ENCODE data around the gene TXNRD2. TPM values are rescaled to one million over a fixed set of nuclear protein-coding genes. Genes with fewer than 3 reads are reported as not detected.

The TXNRD2 gene
- total RNA-seq, 1 donor from 2014 or later: 0.19 TPM

DNA sequence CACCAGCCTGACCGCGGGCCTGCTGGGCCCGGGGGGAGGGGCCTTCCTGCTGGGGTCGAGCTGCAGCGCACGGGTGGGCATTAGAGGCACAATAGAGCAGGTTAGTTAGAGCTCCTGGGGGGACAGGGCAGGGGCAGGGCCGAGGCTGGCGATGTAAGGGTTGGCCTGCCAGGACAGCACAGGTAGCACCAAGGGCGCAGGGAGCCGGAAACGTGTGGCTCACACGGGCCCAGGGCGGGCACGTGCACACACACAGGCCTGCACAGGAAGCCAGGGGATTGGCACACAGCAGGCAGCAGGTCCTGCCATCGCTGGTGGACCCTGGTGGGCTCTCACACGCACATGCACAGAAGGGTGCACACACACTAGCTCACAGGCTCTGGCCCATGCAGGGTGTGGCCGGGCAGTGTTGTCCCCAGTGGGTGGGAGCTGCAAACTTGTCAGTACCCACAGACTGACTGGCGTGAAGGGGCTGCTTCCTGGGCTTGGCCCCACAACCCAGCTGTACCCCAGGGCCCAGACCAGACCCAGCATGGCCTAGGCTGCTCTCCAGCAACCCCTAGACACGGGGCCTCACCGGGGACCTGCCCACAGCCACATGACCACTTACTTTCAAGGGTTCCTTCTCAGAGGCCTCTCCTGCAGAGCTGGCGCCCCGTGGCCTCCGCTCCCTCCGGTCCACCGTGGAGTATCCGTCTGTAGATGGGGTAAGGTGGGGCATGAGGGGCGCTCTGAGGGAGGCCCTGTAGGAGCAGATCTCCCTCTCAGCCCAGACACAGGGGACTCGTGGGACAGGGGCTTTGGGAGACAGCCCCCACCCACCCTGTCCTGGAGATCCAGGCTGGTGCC lies 29.9 kb upstream of the TXNRD2 start:
- no peak overlapping the region for H3K27ac ChIP-seq
- Mint-ChIP-seq H3K9me3 (no peaks in the 10 kb centered on the region), H3K36me3 (peaks cover 4% of the 10 kb centered on the region)

DNA sequence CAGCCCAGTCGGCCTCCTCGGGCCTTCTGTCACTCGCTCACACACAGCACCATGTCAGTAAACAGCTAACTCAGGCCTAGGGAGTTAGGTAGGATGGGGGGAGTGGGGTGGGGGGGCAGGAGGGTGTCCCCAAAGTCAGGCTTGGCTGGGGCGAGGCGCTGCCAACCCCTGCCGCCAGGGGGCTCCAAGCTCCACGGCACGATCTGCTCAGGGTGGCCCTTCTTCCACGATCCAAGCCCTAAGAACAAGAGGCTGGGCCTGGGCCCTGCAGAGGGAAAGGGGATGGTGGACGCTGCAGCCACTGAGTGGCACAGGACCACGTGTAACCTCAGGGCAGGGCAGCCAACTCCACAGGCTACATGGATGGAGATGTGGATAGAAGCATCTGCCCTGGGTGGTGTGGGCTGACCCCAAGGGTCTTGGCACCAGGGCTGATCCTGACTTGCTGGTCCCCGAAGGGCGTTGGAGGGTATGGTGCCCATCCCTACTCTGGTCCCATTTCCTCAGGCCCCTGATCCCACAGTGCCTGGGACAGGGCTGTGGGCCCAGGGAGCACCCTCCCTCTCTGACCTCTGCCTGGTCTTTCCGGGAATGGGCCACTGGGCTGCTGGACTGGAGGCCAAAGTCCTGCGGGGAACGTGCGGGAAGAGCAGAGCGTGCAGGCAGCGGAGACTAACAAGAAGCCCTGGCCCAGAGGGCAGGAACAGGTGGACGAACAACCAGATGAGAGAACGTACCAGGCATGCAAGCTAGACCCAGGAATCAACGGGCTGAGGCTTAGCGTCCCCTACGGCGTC lies 29.1 kb upstream of the TXNRD2 start:
- H3K27me3 Mint-ChIP-seq (ENCODE audit: insufficient read depth, low read depth): peaks cover 5% of the 10 kb centered on the region
- H3K4me1 Mint-ChIP-seq: peaks cover 40% of the 10 kb centered on the region
- Histone ChIP-seq H3K4me1 (peaks cover 10% of the 10 kb centered on the region), H3K27me3 (no peaks in the 10 kb centered on the region), H3K4me3 (no peak overlapping the region), H4K20me1 (ENCODE audit: low read depth) (peaks cover 28% of the 10 kb centered on the region), H3K36me3 (no peaks in the 10 kb centered on the region), H3K4me2 (no peak overlapping the region), H2AFZ (replicated peaks) (no peak overlapping the region), H3K27ac (no peak overlapping the region), H3K9ac (no peak overlapping the region), H3F3A (ENCODE audit: low read depth) (peaks cover 17% of the 10 kb centered on the region), H3K79me2 (ENCODE audit: low read depth) (no peaks in the 10 kb centered on the region), H3K9me3 (ENCODE audit: low read depth) (no peaks in the 10 kb centered on the region)
- no peaks in the 10 kb centered on the region for H3K9me3 Mint-ChIP-seq
- H3K27ac Mint-ChIP-seq: peak overlapping the region; percentile 82
- DNase-seq (ENCODE audit: low spot score): peak; percentile 80
- H3K4me3 Mint-ChIP-seq: peak overlapping the region; percentile 57
- peaks cover 4% of the 10 kb centered on the region for H3K36me3 Mint-ChIP-seq
- TF ChIP-seq, protein P1, sequence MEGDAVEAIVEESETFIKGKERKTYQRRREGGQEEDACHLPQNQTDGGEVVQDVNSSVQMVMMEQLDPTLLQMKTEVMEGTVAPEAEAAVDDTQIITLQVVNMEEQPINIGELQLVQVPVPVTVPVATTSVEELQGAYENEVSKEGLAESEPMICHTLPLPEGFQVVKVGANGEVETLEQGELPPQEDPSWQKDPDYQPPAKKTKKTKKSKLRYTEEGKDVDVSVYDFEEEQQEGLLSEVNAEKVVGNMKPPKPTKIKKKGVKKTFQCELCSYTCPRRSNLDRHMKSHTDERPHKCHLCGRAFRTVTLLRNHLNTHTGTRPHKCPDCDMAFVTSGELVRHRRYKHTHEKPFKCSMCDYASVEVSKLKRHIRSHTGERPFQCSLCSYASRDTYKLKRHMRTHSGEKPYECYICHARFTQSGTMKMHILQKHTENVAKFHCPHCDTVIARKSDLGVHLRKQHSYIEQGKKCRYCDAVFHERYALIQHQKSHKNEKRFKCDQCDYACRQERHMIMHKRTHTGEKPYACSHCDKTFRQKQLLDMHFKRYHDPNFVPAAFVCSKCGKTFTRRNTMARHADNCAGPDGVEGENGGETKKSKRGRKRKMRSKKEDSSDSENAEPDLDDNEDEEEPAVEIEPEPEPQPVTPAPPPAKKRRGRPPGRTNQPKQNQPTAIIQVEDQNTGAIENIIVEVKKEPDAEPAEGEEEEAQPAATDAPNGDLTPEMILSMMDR (IDR thresholded peaks at IDR 0.05): peak; percentile 92
- TF ChIP-seq EZH2phosphoT487 (IDR thresholded peaks at IDR 0.05): no peak
- TF ChIP-seq EZH2 (IDR thresholded peaks at IDR 0.05): no peak

More for the DNA sequence above, 29.9 kb upstream of the TXNRD2 start:
- Histone ChIP-seq H3K27me3 (no peaks in the 10 kb centered on the region), H3F3A (ENCODE audit: low read depth) (peaks cover 16% of the 10 kb centered on the region), H3K9ac (no peak overlapping the region), H3K4me2 (no peak overlapping the region), H3K9me3 (ENCODE audit: low read depth) (no peaks in the 10 kb centered on the region), H3K4me3 (no peak overlapping the region), H3K79me2 (ENCODE audit: low read depth) (no peaks in the 10 kb centered on the region), H3K4me1 (peaks cover 10% of the 10 kb centered on the region), H3K36me3 (no peaks in the 10 kb centered on the region), H4K20me1 (ENCODE audit: low read depth) (peaks cover 28% of the 10 kb centered on the region), H2AFZ (replicated peaks) (no peak overlapping the region)
- TF ChIP-seq, protein P1 (IDR thresholded peaks at IDR 0.05): no peak
- TF ChIP-seq EZH2phosphoT487 (IDR thresholded peaks at IDR 0.05) (no peak), EZH2 (IDR thresholded peaks at IDR 0.05) (no peak)
- H3K27ac Mint-ChIP-seq: no peak overlapping the region
- peaks cover 42% of the 10 kb centered on the region for H3K4me1 Mint-ChIP-seq
- DNase-seq (ENCODE audit: low spot score): no peak
- H3K4me3 Mint-ChIP-seq: no peak overlapping the region
- H3K27me3 Mint-ChIP-seq (ENCODE audit: insufficient read depth, low read depth): peaks cover 5% of the 10 kb centered on the region

DNA sequence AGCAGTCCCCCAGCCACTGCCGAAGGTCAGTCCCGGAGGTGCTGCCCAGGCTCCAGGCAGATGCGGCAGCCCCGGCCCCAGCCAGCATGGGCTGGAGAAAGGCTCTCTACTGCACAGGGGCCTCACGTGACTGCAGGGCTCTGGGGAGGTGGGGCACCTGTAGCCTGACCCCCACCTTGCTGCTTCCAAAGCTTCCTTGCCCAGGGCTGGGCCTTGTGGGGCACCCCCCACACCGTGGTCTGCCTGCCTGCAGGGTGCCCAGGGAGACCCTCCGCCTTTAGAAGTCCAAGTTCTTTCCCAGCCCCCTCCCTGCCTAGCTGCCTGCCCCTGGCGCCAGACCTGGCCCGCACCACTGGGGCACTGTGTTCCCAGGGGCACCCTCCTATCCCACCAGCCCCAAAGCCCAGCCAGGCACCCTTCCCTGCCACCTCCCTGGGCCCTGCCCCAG lies 28.4 kb upstream of the TXNRD2 start:
- H3K27ac ChIP-seq: no peak overlapping the region
- no peak for DNase-seq (ENCODE audit: low spot score)

More for the DNA sequence above, 28.4 kb upstream of the TXNRD2 start:
- peaks cover 5% of the 10 kb centered on the region for H3K27me3 Mint-ChIP-seq (ENCODE audit: insufficient read depth, low read depth)
- H3K4me2 ChIP-seq: no peak overlapping the region
- H4K20me1 ChIP-seq (ENCODE audit: low read depth): peaks cover 23% of the 10 kb centered on the region
- H3K4me3 ChIP-seq: no peak overlapping the region
- no peaks in the 10 kb centered on the region for H3K9me3 Mint-ChIP-seq
- H3K4me1 Mint-ChIP-seq: peaks cover 36% of the 10 kb centered on the region
- TF ChIP-seq, protein P1 (IDR thresholded peaks at IDR 0.05): no peak
- no peaks in the 10 kb centered on the region for H3K27me3 ChIP-seq
- H3K9me3 ChIP-seq (ENCODE audit: low read depth): no peaks in the 10 kb centered on the region
- H3K9ac ChIP-seq: no peak overlapping the region
- H3K4me1 ChIP-seq: peaks cover 5% of the 10 kb centered on the region
- H3K4me3 Mint-ChIP-seq: no peak overlapping the region
- no peak overlapping the region for H3K27ac Mint-ChIP-seq
- H2AFZ ChIP-seq (replicated peaks): no peak overlapping the region
- H3K79me2 ChIP-seq (ENCODE audit: low read depth): no peaks in the 10 kb centered on the region
- peaks cover 17% of the 10 kb centered on the region for H3F3A ChIP-seq (ENCODE audit: low read depth)
- H3K36me3 ChIP-seq: no peaks in the 10 kb centered on the region
- peaks cover 4% of the 10 kb centered on the region for H3K36me3 Mint-ChIP-seq
